HepG2 (cell line): ENCODE results near the gene FCGBP. TPM values are rescaled to one million over a fixed set of nuclear protein-coding genes. Genes with fewer than 3 reads are reported as not detected.

ENCODE experiments used
- ATAC-seq: fragments of 200-7000 bp; cut with Tn5 transposase; 3 replicates; pipeline ENCODE4 v1.9.1; 2020; ENCODE audit warnings: mild to moderate bottlenecking, moderate library complexity
- BruUV-seq: library from RNA; stranded (reverse); fragments of 400-500 nt; replicated peaks from 2 replicates; lab custom pipeline; 2021; lab: Mats Ljungman, UMichigan
- CTCF ChIA-PET: fragments of 300-600 bp; formaldehyde crosslinking; extraction: SDS; loops from one replicate; lab custom pipeline; 2021; ENCODE audit warnings: low total read pairs, inconsistent platforms, low intra/inter-chr PET ratio; lab: Yijun Ruan, JAX
- POLR2A ChIA-PET: fragments of 350-600 bp; sonication (Branson Sonifier 250); formaldehyde crosslinking; loops from one replicate; lab custom pipeline; 2020; ENCODE audit warnings: antibody characterized with exemption, inconsistent platforms; lab: Yijun Ruan, JAX
- DNase-seq: peaks from one replicate; pipeline ENCODE4 v3.0.0-alpha.2; 2015; ENCODE audit warnings: low spot score
- FAIRE-seq: peaks from 3 replicates; lab custom pipeline; 2011; peaks lifted over from hg19 to GRCh38; lab: Jason Lieb, UNC
- H2AFZ ChIP-seq: one replicate; pipeline ENCODE4 v1.6.1; 2011; ENCODE audit warnings: low read length, inconsistent platforms
- H3K27ac ChIP-seq: fragments of 300-600 bp; 3 replicates; pipeline ENCODE4 v1.8.0; 2011; ENCODE audit warnings: mixed run types, mild to moderate bottlenecking, mixed read lengths, low read length, inconsistent platforms; ENCODE audit not compliant: insufficient read depth; ENCODE audit errors: extremely low read length
- H3K27me3 ChIP-seq, 2 experiments: fragments of 200-600 bp in 1 of 2; 2 replicates in 1 of 2; 3 replicates in 1 of 2; pipeline versions ENCODE4 v1.6.0 to v1.8.0; 2011; ENCODE audit warnings: low read length in 2 of 2, mild to moderate bottlenecking in 2 of 2, moderate library complexity in 2 of 2, inconsistent platforms in 1 of 2; ENCODE audit not compliant: insufficient read depth in 2 of 2, control insufficient read depth in 1 of 2
- H3K36me3 ChIP-seq, 2 experiments: fragments of 200-600 bp in 1 of 2; replicated peaks in 1 of 2; 2 replicates in 1 of 2; 3 replicates in 1 of 2; pipeline versions ENCODE4 v1.5.1 to v1.8.0; 2011; ENCODE audit warnings: low read length in 2 of 2, inconsistent platforms in 1 of 2; ENCODE audit not compliant: insufficient read depth in 2 of 2, control insufficient read depth in 1 of 2
- H3K4me1 ChIP-seq: 2 replicates; pipeline ENCODE4 v1.5.1; 2012; ENCODE audit warnings: low read length, inconsistent platforms; ENCODE audit not compliant: insufficient read depth
- H3K4me2 ChIP-seq: 2 replicates; pipeline ENCODE4 v1.6.0; 2011; ENCODE audit warnings: low read depth, low read length, inconsistent platforms
- H3K4me3 ChIP-seq, 3 experiments: fragments of 200-600 bp in 1 of 3; sonication (generic), shearing (Covaris generic) in 1 of 3; replicated peaks in 1 of 3; 2 replicates each; pipeline ENCODE4 v1.5.1; 2011 to 2016; ENCODE audit warnings: low read length in 3 of 3, inconsistent platforms in 2 of 3, low read depth in 2 of 3, mild to moderate bottlenecking in 2 of 3, control low read depth in 1 of 3, mixed read lengths in 1 of 3; ENCODE audit not compliant: insufficient read depth in 1 of 3
- H3K79me2 ChIP-seq: one replicate; pipeline ENCODE4 v1.6.1; 2011; ENCODE audit warnings: low read length, inconsistent platforms; ENCODE audit not compliant: insufficient read depth
- H3K9ac ChIP-seq: 2 replicates; pipeline ENCODE4 v1.6.0; 2011; ENCODE audit warnings: mild to moderate bottlenecking, low read depth, low read length, inconsistent platforms; ENCODE audit not compliant: insufficient read depth
- H3K9me3 ChIP-seq: 2 replicates; pipeline ENCODE4 v1.5.1; 2012; ENCODE audit warnings: mild to moderate bottlenecking, low read length
- H4K20me1 ChIP-seq: 2 replicates; pipeline ENCODE4 v1.6.0; 2011; ENCODE audit warnings: inconsistent platforms, mild to moderate bottlenecking, low read length, moderate library complexity; ENCODE audit not compliant: insufficient read depth
- ASH2L ChIP-seq: fragments of 300-600, 200-600 bp; sonication (generic); IDR thresholded peaks from 2 replicates; pipeline ENCODE4 v1.7.0; 2017; ENCODE audit warnings: low read depth, mild to moderate bottlenecking, moderate library complexity, mixed read lengths, low read length; ENCODE audit not compliant: insufficient read length
- HIC2 ChIP-seq: sonication (generic); formaldehyde crosslinking; IDR thresholded peaks from 2 replicates; pipeline ENCODE4 v1.9.0; 2022; ENCODE audit warnings: low read depth, missing genetic modification reagents
- KAT8 ChIP-seq: IDR thresholded peaks from 2 replicates; pipeline ENCODE4 v1.6.1; 2016; ENCODE audit warnings: missing genetic modification reagents, missing compliant biosample characterization
- KLF11 ChIP-seq: IDR thresholded peaks from 2 replicates; pipeline ENCODE4 v1.6.1; 2016; ENCODE audit warnings: missing compliant biosample characterization
- PBX3 ChIP-seq: sonication (generic); formaldehyde crosslinking; IDR thresholded peaks from 2 replicates; pipeline ENCODE4 v1.8.1; 2023; ENCODE audit warnings: missing genetic modification reagents, inconsistent platforms, borderline replicate concordance
- PLSCR1 ChIP-seq: sonication (generic); formaldehyde crosslinking; IDR thresholded peaks from 2 replicates; pipeline ENCODE4 v1.5.0; 2020; ENCODE audit warnings: missing genetic modification reagents, mild to moderate bottlenecking, borderline replicate concordance
- SRY ChIP-seq: sonication (generic); formaldehyde crosslinking; IDR thresholded peaks from 2 replicates; pipeline ENCODE4 v1.8.0; 2022; ENCODE audit warnings: mild to moderate bottlenecking, missing genetic modification reagents
- ZBTB37 ChIP-seq: sonication (generic); formaldehyde crosslinking; IDR thresholded peaks from 2 replicates; pipeline ENCODE4 v1.4.0; 2020; ENCODE audit warnings: mild to moderate bottlenecking, missing genetic modification reagents
- ZFP36 ChIP-seq: fragments of 150-350 bp; IDR thresholded peaks from 2 replicates; pipeline ENCODE4 v1.6.1; 2018; ENCODE audit warnings: borderline replicate concordance, low read length, low read depth; ENCODE audit not compliant: partially characterized antibody
- ZNF225 ChIP-seq: sonication (generic); formaldehyde crosslinking; IDR thresholded peaks from 2 replicates; pipeline ENCODE4 v1.4.0; 2020; ENCODE audit warnings: mild to moderate bottlenecking, missing genetic modification reagents
- ZNF263 ChIP-seq: sonication (generic); formaldehyde crosslinking; IDR thresholded peaks from 2 replicates; pipeline ENCODE4 v1.4.0; 2020; ENCODE audit warnings: missing genetic modification reagents
- ZNF350 ChIP-seq: sonication (generic); formaldehyde crosslinking; IDR thresholded peaks from 2 replicates; pipeline ENCODE4 v1.4.0; 2020; ENCODE audit warnings: mild to moderate bottlenecking, low read depth, missing genetic modification reagents, borderline replicate concordance
- WGBS: methylation state at CpG from one replicate; pipeline ENCODE4 v1.1.6; 2017; ENCODE audit warnings: low lambda C conversion rate; 5-methylcytosine and 5-hydroxymethylcytosine counted together
- in situ Hi-C: cut with HindIII; loops from 2 replicates; pipeline ENCODE4 v1.10.0; 2017; ENCODE audit warnings: low pct_unique_long_range_greater_than_20kb; ENCODE audit not compliant: extremely low pct_ligation_motif_present
- intact Hi-C: fragments of 100-400 bp; cut with micrococcal nuclease; formaldehyde crosslinking; loops from one replicate; pipeline ENCODE4 v1.10.0; 2022; ENCODE audit not compliant: unreplicated experiment
- polyA plus RNA-seq, 8 experiments: library from polyadenylated mRNA; depleted of rRNA in 3 of 8; stranded (reverse) in 7 of 8; unstranded in 1 of 8; fragments of >200 nt; fragmentation: Illumina TruSeq in 4 of 8; extraction: Trizol in 4 of 8; gene quantifications; 2 replicates each; pipeline versions ENCODE4 v1.2.1 to v1.2.3, GENCODE V29; 2011 to 2016; ENCODE audit warnings: low read depth in 4 of 8, missing spikeins in 1 of 8, mixed read lengths in 1 of 8; ENCODE audit not compliant: insufficient read depth in 1 of 8
- total RNA-seq, 5 experiments: library from RNA; depleted of rRNA; stranded (reverse); fragments of >200 nt; fragmentation: Illumina TruSeq; extraction: Trizol; gene quantifications; 2 replicates each; pipeline ENCODE4 v1.2.3, GENCODE V29; 2016; ENCODE audit warnings: low read depth in 1 of 5

FCGBP gene
- total and polyA plus RNA-seq, 2 of the 13 experiments (the other 11 are each of a cell fraction or from before 2014, with no cell fraction given), result 1.3 to 7.0 TPM

GRCh38 chr19:39941615-39942365, 7.4 kb upstream of the FCGBP start:
- in situ Hi-C loops, result no loop called here
- WGBS, result 70% methylated on average over 5 of the region's 5 CpGs
- POLR2A ChIA-PET, result interaction anchor here (1.1 kb wide), 1 partner anchor 29 kb away, joined by 3 read pairs; the partner anchor contains the start of gene PSMC4
- H3K4me3 ChIP-seq, result no peak overlapping the region
- CTCF ChIA-PET, result no interaction called here
- no peaks in the 10 kb centered on the region for H3K27me3 ChIP-seq
- no peaks in the 10 kb centered on the region for H3K9me3 ChIP-seq
- no peak for DNase-seq
- ATAC-seq, result no peak
- no peak overlapping the region for H2AFZ ChIP-seq
- H3K4me2 ChIP-seq, result no peak overlapping the region
- H4K20me1 ChIP-seq, result no peaks in the 10 kb centered on the region
- no peak overlapping the region for H3K27ac ChIP-seq
- FAIRE-seq, result no peak
- no peak overlapping the region for H3K9ac ChIP-seq
- H3K36me3 ChIP-seq, result no peaks in the 10 kb centered on the region
- intact Hi-C loops, result no loop called here
- no peak for TF ChIP-seq ZFP36
- H3K4me1 ChIP-seq, result peaks cover 53% of the 10 kb centered on the region
- BruUV-seq, result no TSS peak
- H3K79me2 ChIP-seq, result no peaks in the 10 kb centered on the region

- 72% methylated on average over 6 of the region's 6 CpGs for WGBS
- Histone ChIP-seq H3K79me2 (no peaks in the 10 kb centered on the region), H3K4me3 (no peak overlapping the region), H3K4me2 (no peak overlapping the region), H3K36me3 (no peaks in the 10 kb centered on the region), H3K27ac (no peak overlapping the region), H3K27me3 (no peaks in the 10 kb centered on the region), H4K20me1 (no peaks in the 10 kb centered on the region), H3K9ac (no peak overlapping the region), H3K4me1 (peaks cover 53% of the 10 kb centered on the region), H3K9me3 (no peaks in the 10 kb centered on the region), H2AFZ (no peak overlapping the region)
- ChIA-PET POLR2A (no interaction called here), CTCF (no interaction called here)
- DNase-seq (no peak), FAIRE-seq (no peak), ATAC-seq (no peak)
- in situ Hi-C loops, result no loop called here
- intact Hi-C loops, result no loop called here
- no TSS peak for BruUV-seq
- TF ChIP-seq PBX3 (CRISPR knock-in tag) (no peak), KAT8 (CRISPR knock-in tag) (no peak), ZNF263 (CRISPR knock-in tag) (no peak), ASH2L (no peak), HIC2 (CRISPR knock-in tag) (no peak), ZBTB37 (no peak), PLSCR1 (CRISPR knock-in tag) (no peak), ZNF225 (CRISPR knock-in tag) (no peak), ZNF350 (no peak), KLF11 (CRISPR knock-in tag) (no peak), SRY (CRISPR knock-in tag) (no peak)
Measured at GRCh38 chr19:39941151-39941550, 6.7 kb upstream of the FCGBP start.
